Stimulated activated CD4-positive, alpha-beta T cell treated with anti-CD3 and anti-CD28 coated beads, Interleukin-2, amount 100 ng/mL, for 4 hours (primary cell): ENCODE data around the gene ACOT8.
"Not testable (repeated sequence)": the region's sequence is repeated elsewhere in the genome, so short reads cannot be mapped to it uniquely, and the experiment has no call there.

Experiments
- DNase-seq: peaks from one replicate; pipeline ENCODE4 v3.0.0-alpha.2; 2020; ENCODE audit warnings: low read depth

Gene ACOT8

DNA sequence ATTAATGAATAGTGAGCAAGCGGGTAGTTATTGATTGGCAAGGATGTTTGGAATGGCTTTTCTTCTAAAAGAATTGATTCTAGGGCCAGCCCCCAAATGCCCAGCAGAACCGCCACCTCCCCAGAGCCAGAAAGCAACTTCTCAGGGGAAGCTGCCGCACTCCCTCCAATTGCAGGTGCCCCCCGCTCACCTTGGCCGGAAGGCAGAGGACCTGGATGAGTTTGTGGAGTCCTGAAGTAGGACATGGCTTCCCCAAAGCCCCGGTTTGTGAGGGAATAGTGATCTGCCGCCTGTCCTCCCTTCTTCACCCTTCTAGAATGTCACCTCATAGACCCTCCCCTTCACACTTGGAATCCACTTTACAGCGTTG, 30.1 kb upstream of the ACOT8 start, which contains the start of gene SPATA25:
Gene SPATA25 (minus strand): TSS at position 277 of the 370 bp plus-strand sequence. CDS start 32 bp downstream, at position 245.
- no peak for DNase-seq

DNA sequence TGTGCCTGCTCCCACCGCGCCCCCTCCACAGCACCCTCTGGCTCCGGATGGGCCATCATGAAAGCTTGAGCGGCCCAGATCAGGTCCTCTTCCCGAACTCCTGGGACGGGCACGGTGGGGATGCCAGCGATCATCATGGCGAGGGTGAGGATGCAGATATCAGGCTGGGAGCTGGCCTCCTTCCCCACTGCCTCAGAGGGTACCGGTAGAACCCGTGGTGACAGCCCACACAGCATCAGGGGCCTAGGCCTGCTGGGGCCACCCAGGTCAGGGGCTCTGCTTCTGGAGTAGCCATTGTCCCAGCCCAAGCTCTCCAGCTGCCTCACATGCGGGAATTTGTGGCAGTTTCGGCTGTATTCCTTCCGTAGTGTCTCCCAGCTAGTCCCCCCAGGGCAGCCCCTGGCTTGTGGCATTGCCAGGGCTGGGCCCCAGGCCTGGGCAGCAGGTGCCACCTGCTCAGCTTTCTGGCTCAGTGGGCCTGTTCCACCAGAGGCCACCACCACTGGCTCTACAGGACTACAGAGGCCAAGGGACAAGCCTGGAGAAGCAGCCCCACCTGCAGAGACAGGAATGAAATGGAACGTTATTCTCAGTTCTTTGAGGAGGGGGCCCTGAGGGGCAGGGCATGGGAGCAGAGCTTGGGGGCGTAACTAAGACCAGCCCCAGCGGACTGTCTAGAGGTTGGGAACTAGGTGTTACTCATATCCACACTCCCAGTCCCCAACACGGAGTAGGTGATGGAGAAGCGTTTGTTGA, 29.6 kb upstream of the ACOT8 start:
- no peak for DNase-seq

DNA sequence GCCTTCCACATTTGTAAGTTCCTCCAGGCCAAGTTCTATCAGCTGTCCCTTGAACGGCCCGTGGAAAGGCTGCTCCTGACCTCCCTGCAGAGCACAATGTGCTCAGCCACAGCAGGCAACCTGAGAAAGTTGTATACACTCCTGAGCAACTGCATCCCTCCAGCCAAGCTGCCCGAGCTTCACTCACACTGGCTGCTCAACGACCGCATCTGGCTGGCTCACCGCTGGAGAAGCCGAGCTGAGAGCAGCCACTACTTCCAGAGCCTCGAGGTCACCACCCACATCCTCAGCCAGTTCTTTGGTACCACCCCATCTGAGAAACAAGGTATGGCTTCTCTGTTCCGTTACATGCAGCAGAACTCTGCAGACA, 25.9 kb upstream of the ACOT8 start:
- DNase-seq: no peak

GRCh38 chr20:45882469-45883099, 25.4 kb upstream of the ACOT8 start:
- DNase-seq: no peak

DNA sequence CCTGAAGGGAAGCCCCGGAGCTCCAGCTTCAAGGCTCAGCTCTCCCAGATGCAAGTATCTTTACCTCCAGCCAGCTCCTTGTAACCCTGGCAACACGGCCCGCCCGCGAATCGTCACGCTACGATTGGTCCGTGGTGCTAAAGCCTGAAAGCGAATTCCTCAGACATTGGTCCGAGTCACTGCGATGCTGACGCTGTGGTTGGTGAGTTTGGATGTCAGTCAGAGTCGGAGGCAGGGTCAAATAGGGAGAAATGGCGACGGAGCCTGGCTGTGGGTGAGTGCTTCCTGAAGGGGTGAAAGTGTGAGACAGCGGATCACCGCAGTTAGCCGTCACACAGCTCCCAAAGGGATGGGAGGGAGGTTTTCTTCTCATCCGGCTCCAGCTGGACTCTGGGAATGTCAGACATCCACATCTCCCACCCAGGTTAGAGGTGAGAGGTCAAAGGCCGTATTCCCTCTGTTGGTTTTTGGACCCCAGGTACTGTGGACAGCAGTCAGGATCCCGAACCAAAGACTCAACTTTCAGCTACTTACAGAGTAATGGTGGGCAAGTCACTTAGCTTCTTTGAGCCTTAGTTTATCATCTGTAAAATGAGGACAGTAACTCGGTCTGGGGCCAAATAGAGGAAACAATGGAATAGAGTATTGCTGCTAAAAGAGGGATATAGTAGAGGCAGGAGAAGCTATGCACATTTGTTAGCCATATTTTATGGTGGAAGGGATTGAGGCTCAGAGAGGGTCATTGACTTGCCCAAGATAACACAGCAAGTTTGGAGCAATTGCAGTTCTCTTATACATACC, 24.0 kb upstream of the ACOT8 start, which contains the start of gene ZSWIM1:
Gene ZSWIM1 (plus strand): TSS at position 240 of the 801 bp plus-strand sequence. CDS start 1,366 bp downstream, outside the sequence.
- DNase-seq: peak; percentile 97

DNA sequence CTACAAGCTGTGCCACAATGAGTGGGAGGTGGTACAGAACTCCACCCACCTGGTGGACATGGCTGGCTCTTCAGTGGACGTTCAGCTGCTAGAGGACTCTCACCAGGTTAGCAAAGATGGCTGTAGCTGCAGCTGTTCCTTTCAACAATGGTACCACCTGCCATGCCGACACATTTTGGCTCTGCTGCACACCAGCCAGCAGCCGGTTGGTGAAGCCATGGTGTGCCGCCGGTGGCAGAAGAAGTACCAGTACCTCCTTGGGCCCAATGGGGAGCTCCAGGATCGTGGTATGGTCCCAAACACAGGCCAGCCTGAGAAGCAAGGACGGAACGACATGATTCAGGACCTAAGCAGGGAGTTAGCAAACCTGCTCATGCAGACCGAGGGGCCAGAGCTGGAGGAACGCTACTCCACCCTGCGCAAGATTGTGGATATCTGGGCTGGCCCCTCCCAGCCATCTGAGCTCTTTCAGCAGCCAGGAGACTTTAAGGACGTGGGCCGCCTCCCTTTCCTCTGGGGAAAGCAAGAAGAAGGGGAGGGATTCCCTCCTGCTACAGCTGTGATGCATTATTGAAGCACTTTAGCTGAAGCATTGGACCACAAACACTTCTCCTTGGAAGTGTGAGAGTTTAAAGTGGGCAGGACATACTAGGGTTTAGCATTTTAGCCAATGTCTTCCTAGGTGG, 21.0 kb upstream of the ACOT8 start:
- DNase-seq: no peak

DNA sequence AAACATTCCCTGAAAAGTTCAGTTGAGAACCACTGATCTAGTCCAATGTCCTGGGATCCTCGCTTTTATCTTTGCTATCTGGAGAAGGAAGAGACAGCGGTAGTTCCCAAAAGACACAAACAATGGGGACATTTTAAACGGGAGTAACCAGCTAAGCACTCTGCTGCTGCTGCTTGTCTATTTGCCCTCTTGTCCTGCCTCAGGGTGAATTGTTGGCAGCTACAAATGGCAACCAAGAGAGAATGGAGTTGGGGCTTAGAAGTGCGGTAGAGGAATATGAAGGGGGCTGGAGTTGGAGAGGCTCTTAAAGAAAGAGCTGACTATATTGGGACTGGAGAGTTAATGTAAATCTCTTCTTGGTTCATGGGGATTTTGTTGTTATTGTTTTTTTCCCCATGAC, 17.4 kb upstream of the ACOT8 start:
- DNase-seq: no peak

DNA sequence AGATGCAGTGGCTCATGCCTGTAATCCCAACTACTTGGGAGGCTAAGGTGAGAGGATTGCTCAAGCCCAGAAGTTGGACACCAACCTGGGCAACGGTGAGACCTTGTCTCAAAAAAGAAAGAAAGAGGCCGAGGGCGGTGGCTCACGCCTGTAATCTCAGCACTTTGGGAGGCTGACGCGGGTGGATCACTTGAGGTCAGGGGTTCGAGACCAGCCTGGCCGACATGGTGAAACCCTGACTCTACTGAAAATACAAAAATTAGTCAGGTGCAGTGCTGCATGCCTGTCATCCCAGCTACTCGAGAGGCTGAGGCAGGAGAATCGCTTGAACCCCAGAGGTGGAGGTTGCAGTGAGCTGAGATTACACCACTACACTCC, 16.9 kb upstream of the ACOT8 start:
- DNase-seq: not testable (repeated sequence)

DNA sequence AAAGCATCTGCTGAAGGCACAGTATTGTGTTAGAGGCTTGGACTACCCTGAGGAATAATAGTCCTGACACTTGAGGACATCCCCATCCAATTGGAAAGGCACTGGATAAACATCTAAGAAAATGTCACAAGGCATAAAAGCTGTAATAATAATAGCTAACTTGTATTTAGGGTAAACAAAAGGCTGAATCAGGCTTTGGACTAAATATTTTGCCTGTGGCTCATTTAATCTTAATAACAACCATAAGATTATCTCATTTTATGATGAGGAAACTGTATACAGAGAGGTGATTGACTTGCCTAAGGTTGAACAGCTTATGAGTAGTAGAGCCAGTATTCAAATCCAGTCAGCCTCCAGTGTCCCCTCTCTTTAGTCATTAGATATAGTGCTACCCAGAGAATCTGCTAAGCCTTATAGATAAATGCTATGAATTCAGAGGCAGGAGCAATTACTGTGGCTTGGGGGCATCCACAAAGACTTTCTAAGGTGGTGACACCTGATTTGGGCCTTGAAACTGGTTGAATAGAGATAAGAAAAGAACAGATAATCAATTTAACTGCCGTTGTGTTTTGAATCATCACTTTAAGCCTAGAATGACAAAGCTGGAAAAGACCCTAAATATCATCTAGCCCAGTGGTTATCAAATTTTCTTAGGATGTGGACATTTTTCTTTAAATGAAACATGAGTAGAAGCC, 16.4 kb upstream of the ACOT8 start:
- DNase-seq: no peak

GRCh38 chr20:45872626-45873025, 15.4 kb upstream of the ACOT8 start:
- DNase-seq: no peak

GRCh38 chr20:45867819-45868176, 10.6 kb upstream of the ACOT8 start:
- DNase-seq: no peak

GRCh38 chr20:45867136-45867818, 10.1 kb upstream of the ACOT8 start:
- DNase-seq: no peak

DNA sequence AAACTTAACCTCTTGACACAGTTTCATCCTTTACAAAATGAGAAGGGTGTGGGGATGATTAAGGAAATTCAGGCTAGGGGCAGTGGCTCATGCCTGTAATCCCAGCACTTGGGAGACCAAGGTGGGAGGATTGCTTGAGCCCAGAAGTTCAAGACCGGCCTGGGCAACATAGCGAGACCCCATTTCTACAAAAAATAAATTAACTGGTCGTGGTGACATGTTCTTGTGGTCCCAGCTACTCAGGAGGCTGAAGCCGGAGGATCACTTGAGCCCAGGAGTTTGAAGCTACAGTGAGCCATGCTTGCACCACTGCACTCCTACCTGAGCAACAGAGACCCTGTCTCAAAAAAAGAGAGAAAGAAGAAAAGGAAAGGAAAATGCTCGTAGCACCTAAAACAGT, 9.3 kb upstream of the ACOT8 start:
- DNase-seq: no peak

GRCh38 chr20:45863543-45864470, 6.6 kb upstream of the ACOT8 start:
- DNase-seq: no peak

GRCh38 chr20:45861221-45862075, 4.3 kb upstream of the ACOT8 start:
- DNase-seq: no peak

GRCh38 chr20:45860560-45861220, 3.5 kb upstream of the ACOT8 start:
- DNase-seq: no peak

- no peak for DNase-seq
Measured at GRCh38 chr20:45859916-45860315, 2.7 kb upstream of the ACOT8 start.

- no peak for DNase-seq
Measured at GRCh38 chr20:45857882-45858216, 657 bp upstream of the ACOT8 start.

DNA sequence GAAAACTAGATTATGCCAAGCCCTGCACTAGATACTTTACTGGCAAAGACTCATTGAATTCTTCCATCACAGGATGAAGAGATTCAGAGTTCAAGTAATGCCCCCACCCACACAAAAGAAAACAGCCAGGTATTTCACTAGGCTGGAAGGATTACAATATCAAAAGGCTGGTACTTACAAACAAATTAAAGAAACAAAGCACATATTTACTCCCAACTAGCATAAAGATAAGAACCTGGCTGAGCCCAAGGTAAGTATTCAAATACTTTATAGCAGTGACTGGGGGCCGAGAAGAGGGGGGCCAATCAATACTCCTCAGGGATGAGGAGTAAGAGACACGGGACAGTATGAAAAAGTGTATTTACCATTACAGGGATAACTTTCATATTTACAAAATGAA, 3.7 kb downstream of the ACOT8 start:
- no peak for DNase-seq
